PC-9 (cell line): ENCODE data around the gene PTPN13. TPM values are rescaled to one million over a fixed set of nuclear protein-coding genes. Genes with fewer than 3 reads are reported as not detected.

Source experiments
- BruUV-seq: library from RNA; stranded (reverse); fragments of 400-500 nt; replicated peaks from 2 replicates; lab custom pipeline; 2021; lab: Mats Ljungman, UMichigan
- CTCF ChIA-PET: fragments of 300-600 bp; sonication (Branson Sonifier 250); formaldehyde crosslinking; loops from one replicate; lab custom pipeline; 2022; ENCODE audit warnings: antibody characterized with exemption; lab: Charles Lee
- POLR2A ChIA-PET: fragments of 300-600 bp; sonication (Branson Sonifier 250); formaldehyde crosslinking; loops from one replicate; lab custom pipeline; 2022; ENCODE audit warnings: antibody characterized with exemption; ENCODE audit not compliant: unreplicated experiment; lab: Charles Lee
- DNase-seq, 2 experiments: peaks; one replicate each; pipeline versions ENCODE4 v3.0.0 to v3.0.0-alpha.2; 2015 to 2022; ENCODE audit warnings: mixed read lengths in 1 of 2
- H2AFZ ChIP-seq: fragments of 200-600 bp; sonication (generic); 2 replicates; pipeline ENCODE4 v1.8.1; 2017; ENCODE audit warnings: antibody characterized with exemption
- H3F3A ChIP-seq: fragments of 200-600 bp; sonication (generic); 2 replicates; pipeline ENCODE4 v1.8.1; 2017; ENCODE audit warnings: antibody characterized with exemption, mild to moderate bottlenecking, low read depth; ENCODE audit not compliant: insufficient read depth
- H3K27ac ChIP-seq: fragments of 200-600 bp; sonication (generic); 2 replicates; pipeline ENCODE4 v1.6.1; 2016; ENCODE audit warnings: mixed run types
- H3K27me3 ChIP-seq: fragments of 200-600 bp; sonication (generic); 2 replicates; pipeline ENCODE4 v1.6.1; 2016; ENCODE audit warnings: low read depth, mixed run types; ENCODE audit not compliant: insufficient read depth
- H3K36me3 ChIP-seq: fragments of 200-600 bp; sonication (generic); 2 replicates; pipeline ENCODE4 v1.6.1; 2016; ENCODE audit warnings: low read depth, mixed run types
- H3K4me1 ChIP-seq: fragments of 200-600 bp; sonication (generic); replicated peaks from 2 replicates; pipeline ENCODE4 v1.6.1; 2016; ENCODE audit warnings: mixed run types; ENCODE audit not compliant: insufficient read depth
- H3K4me2 ChIP-seq: fragments of 200-600 bp; sonication (generic); 2 replicates; pipeline ENCODE4 v1.6.1; 2017; ENCODE audit warnings: mixed run types
- H3K4me3 ChIP-seq: fragments of 200-600 bp; sonication (generic); 2 replicates; pipeline ENCODE4 v1.6.1; 2016; ENCODE audit warnings: mixed run types
- H3K79me2 ChIP-seq: fragments of 200-600 bp; sonication (generic); 2 replicates; pipeline ENCODE4 v1.6.1; 2017; ENCODE audit warnings: low read depth, mixed run types
- H3K9me2 ChIP-seq: fragments of 200-600 bp; sonication (generic); 2 replicates; pipeline ENCODE4 v1.8.1; 2017; ENCODE audit warnings: mild to moderate bottlenecking; ENCODE audit not compliant: insufficient read depth
- H3K9me3 ChIP-seq: fragments of 200-600 bp; sonication (generic); 2 replicates; pipeline ENCODE4 v1.8.1; 2016; ENCODE audit warnings: low read depth; ENCODE audit not compliant: insufficient read depth
- H4K20me1 ChIP-seq: fragments of 200-600 bp; sonication (generic); 2 replicates; pipeline ENCODE4 v1.8.1; 2017; ENCODE audit not compliant: insufficient read depth
- CTCF ChIP-seq: fragments of 200-600 bp; sonication (generic); conservative IDR thresholded peaks from 2 replicates; pipeline ENCODE4 v1.6.1; 2017; ENCODE audit warnings: mixed run types, antibody characterized with exemption, mild to moderate bottlenecking, moderate library complexity
- EZH2 ChIP-seq: fragments of 200-600 bp; sonication (generic); IDR thresholded peaks from 2 replicates; pipeline ENCODE4 v1.8.0; 2017; ENCODE audit warnings: antibody characterized with exemption, low read depth
- intact Hi-C: fragments of 100-400 bp; cut with micrococcal nuclease; formaldehyde crosslinking; loops from one replicate; pipeline ENCODE4 v1.10.0; 2022; ENCODE audit not compliant: unreplicated experiment
- total RNA-seq: library from RNA; stranded (reverse); gene quantifications from 2 replicates; pipeline ENCODE4 v1.2.3, GENCODE V29; 2021

The PTPN13 gene
- total RNA-seq, 1 experiment from 2014 or later = 6.9 TPM

GRCh38 chr4:86621435-86621834, 27.3 kb downstream of the PTPN13 start:
- no peak overlapping the region for H3K4me3 ChIP-seq
- H3K36me3 ChIP-seq = no peaks in the 10 kb centered on the region
- H2AFZ ChIP-seq = no peak overlapping the region
- H3K27ac ChIP-seq = no peak overlapping the region
- no peak for DNase-seq
- no peaks in the 10 kb centered on the region for H3K27me3 ChIP-seq
- ChIA-PET POLR2A (no interaction called here), CTCF (no interaction called here)
- no peaks in the 10 kb centered on the region for H4K20me1 ChIP-seq
- no peaks in the 10 kb centered on the region for H3K4me1 ChIP-seq
- H3K4me2 ChIP-seq = no peak overlapping the region
- no peaks in the 10 kb centered on the region for H3F3A ChIP-seq
- TF ChIP-seq CTCF = no peak
- no peaks in the 10 kb centered on the region for H3K9me2 ChIP-seq
- BruUV-seq = no TSS peak
- intact Hi-C loops = no loop called here
- no peaks in the 10 kb centered on the region for H3K79me2 ChIP-seq
- H3K9me3 ChIP-seq = no peaks in the 10 kb centered on the region

GRCh38 chr4:86626066-86626465, 32.0 kb downstream of the PTPN13 start:
- Histone ChIP-seq H3F3A (no peaks in the 10 kb centered on the region), H3K9me2 (no peaks in the 10 kb centered on the region), H3K27ac (no peak overlapping the region), H4K20me1 (no peaks in the 10 kb centered on the region), H3K27me3 (no peaks in the 10 kb centered on the region), H3K79me2 (no peaks in the 10 kb centered on the region), H3K4me1 (no peaks in the 10 kb centered on the region), H3K9me3 (no peaks in the 10 kb centered on the region), H2AFZ (no peak overlapping the region), H3K4me2 (no peak overlapping the region), H3K36me3 (no peaks in the 10 kb centered on the region), H3K4me3 (no peak overlapping the region)
- intact Hi-C loops = no loop called here
- ChIA-PET CTCF (no interaction called here), POLR2A (no interaction called here)
- TF ChIP-seq CTCF (no peak), EZH2 (no peak)
- no TSS peak for BruUV-seq
- no peak for DNase-seq

- no peak overlapping the region for H3K4me3 ChIP-seq
- no peak overlapping the region for H3K27ac ChIP-seq
- H3K9me3 ChIP-seq = no peaks in the 10 kb centered on the region
- H3K79me2 ChIP-seq = no peaks in the 10 kb centered on the region
- no peak for DNase-seq
- H3K4me2 ChIP-seq = no peak overlapping the region
- no TSS peak for BruUV-seq
- no peak overlapping the region for H2AFZ ChIP-seq
- ChIA-PET POLR2A (no interaction called here), CTCF (no interaction called here)
- H4K20me1 ChIP-seq = no peaks in the 10 kb centered on the region
- no peaks in the 10 kb centered on the region for H3F3A ChIP-seq
- H3K4me1 ChIP-seq = no peaks in the 10 kb centered on the region
- H3K36me3 ChIP-seq = no peaks in the 10 kb centered on the region
- intact Hi-C loops = no loop called here
- no peaks in the 10 kb centered on the region for H3K27me3 ChIP-seq
- TF ChIP-seq EZH2 (no peak), CTCF (no peak)
- no peaks in the 10 kb centered on the region for H3K9me2 ChIP-seq
These were observed 33.5 kb downstream of the PTPN13 start for GRCh38 chr4:86627462-86628135.
